BJ (cell line): ENCODE results near the gene SCARF2. TPM values are rescaled to one million over a fixed set of nuclear protein-coding genes. Genes with fewer than 3 reads are reported as not detected.

Experiments used
- CTCF ChIA-PET: fragments of 350-600 bp; formaldehyde crosslinking; extraction: SDS; loops from one replicate; lab custom pipeline; 2021; ENCODE audit warnings: antibody characterized with exemption, inconsistent platforms; lab: Yijun Ruan, JAX
- POLR2A ChIA-PET: fragments of 300-600 bp; sonication (Branson Sonifier 250); formaldehyde crosslinking; extraction: SDS; loops from one replicate; lab custom pipeline; 2021; ENCODE audit warnings: antibody characterized with exemption; lab: Charles Lee
- DNase-seq: peaks from one replicate; pipeline ENCODE4 v3.0.0-alpha.2; 2011; ENCODE audit warnings: low read depth
- H3K27me3 ChIP-seq: 2 replicates; pipeline ENCODE4 v1.6.0; 2011; ENCODE audit warnings: low read length; ENCODE audit not compliant: control insufficient read depth, insufficient read depth
- H3K36me3 ChIP-seq: 2 replicates; pipeline ENCODE4 v1.5.1; 2011; ENCODE audit warnings: low read length; ENCODE audit not compliant: control insufficient read depth, insufficient read depth
- H3K4me3 ChIP-seq: 2 replicates; pipeline ENCODE4 v1.5.1; 2011; ENCODE audit warnings: low read depth, mild to moderate bottlenecking, control low read depth, low read length
- CTCF ChIP-seq: IDR thresholded peaks from 2 replicates; pipeline ENCODE4 v1.5.1; 2011; ENCODE audit warnings: low read depth, mild to moderate bottlenecking, control low read depth, inconsistent platforms, low read length, moderate library complexity; ENCODE audit not compliant: insufficient read depth
- polyA plus RNA-seq: library from polyadenylated mRNA; depleted of rRNA; stranded (reverse); fragments of >200 nt; gene quantifications from 2 replicates; pipeline ENCODE4 v1.2.3, GENCODE V29; 2011

The SCARF2 gene
- polyA plus RNA-seq, 1 experiment: 28.8 TPM

GRCh38 chr22:20388200-20388599 lies 49.4 kb downstream of the SCARF2 start:
- Histone ChIP-seq H3K36me3 (no peaks in the 10 kb centered on the region), H3K27me3 (peaks cover 5% of the 10 kb centered on the region), H3K4me3 (no peak overlapping the region)
- POLR2A ChIA-PET: no interaction called here
- CTCF ChIA-PET: interaction anchor here (0.9 kb wide), 1 partner anchor 30 kb away, joined by 3 read pairs; no protein-coding TSS in a partner anchor
- DNase-seq: no peak
- no peak for TF ChIP-seq CTCF

- Histone ChIP-seq H3K36me3 (no peaks in the 10 kb centered on the region), H3K4me3 (no peak overlapping the region), H3K27me3 (peaks cover 5% of the 10 kb centered on the region)
- TF ChIP-seq CTCF: no peak
- no peak for DNase-seq
- ChIA-PET CTCF (no interaction called here), POLR2A (no interaction called here)
These were observed 50.7 kb downstream of the SCARF2 start for GRCh38 chr22:20386972-20387371.

GRCh38 chr22:20386336-20386735 lies 51.3 kb downstream of the SCARF2 start:
- DNase-seq: no peak
- Histone ChIP-seq H3K27me3 (peaks cover 5% of the 10 kb centered on the region), H3K4me3 (no peak overlapping the region), H3K36me3 (no peaks in the 10 kb centered on the region)
- no peak for TF ChIP-seq CTCF
- ChIA-PET POLR2A (no interaction called here), CTCF (no interaction called here)

GRCh38 chr22:20384865-20385264 lies 52.8 kb downstream of the SCARF2 start:
- POLR2A ChIA-PET: no interaction called here

GRCh38 chr22:20384171-20384570 lies 53.5 kb downstream of the SCARF2 start:
- ChIA-PET CTCF (no interaction called here), POLR2A (no interaction called here)
- TF ChIP-seq CTCF: no peak
- no peak for DNase-seq
- no peaks in the 10 kb centered on the region for H3K36me3 ChIP-seq
- peaks cover 4% of the 10 kb centered on the region for H3K27me3 ChIP-seq
- H3K4me3 ChIP-seq: no peak overlapping the region

More at GRCh38 chr22:20384865-20385264, 52.8 kb downstream of the SCARF2 start:
- peaks cover 5% of the 10 kb centered on the region for H3K27me3 ChIP-seq
- no peaks in the 10 kb centered on the region for H3K36me3 ChIP-seq
- TF ChIP-seq CTCF: no peak
- no peak overlapping the region for H3K4me3 ChIP-seq
- no peak for DNase-seq
- CTCF ChIA-PET: no interaction called here
